Neural cell (in vitro differentiated cells): ENCODE data around the gene DGKD. TPM values are rescaled to one million over a fixed set of nuclear protein-coding genes. Genes with fewer than 3 reads are reported as not detected.

Experiments
- H2AFZ ChIP-seq: fragments of 200-600, 300-800 bp; sonication (generic), shearing (Covaris generic); 2 replicates; pipeline ENCODE4 v1.6.0; 2014; ENCODE audit warnings: low read depth, mild to moderate bottlenecking, antibody characterized with exemption, low read length, moderate library complexity
- H3F3A ChIP-seq: fragments of 200-600 bp; shearing (Covaris generic); 2 replicates; pipeline ENCODE4 v1.6.1; 2016; ENCODE audit warnings: mild to moderate bottlenecking, moderate library complexity, mixed read lengths, antibody characterized with exemption, low read length; ENCODE audit not compliant: insufficient read depth, poor library complexity, severe bottlenecking
- H3K27ac ChIP-seq: fragments of 200-600, 300-800 bp; sonication (generic), shearing (Covaris generic); 2 replicates; pipeline ENCODE4 v1.5.1; 2014; ENCODE audit warnings: mild to moderate bottlenecking, low read length, moderate library complexity
- H3K27me3 ChIP-seq: fragments of 300-800, 200-600 bp; sonication (generic), shearing (Covaris generic); 2 replicates; pipeline ENCODE4 v1.6.0; 2014; ENCODE audit warnings: mild to moderate bottlenecking, low read depth, low read length, moderate library complexity; ENCODE audit not compliant: insufficient read depth
- H3K36me3 ChIP-seq: fragments of 300-800, 200-600 bp; sonication (generic), shearing (Covaris generic); 2 replicates; pipeline ENCODE4 v1.5.1; 2014; ENCODE audit warnings: mild to moderate bottlenecking, antibody characterized with exemption, low read length, moderate library complexity; ENCODE audit not compliant: insufficient read depth
- H3K4me2 ChIP-seq: fragments of 300-800, 200-600 bp; sonication (generic), shearing (Covaris generic); 2 replicates; pipeline ENCODE4 v1.6.0; 2014; ENCODE audit warnings: mild to moderate bottlenecking, low read length
- H3K4me3 ChIP-seq: fragments of 300-800, 200-600 bp; sonication (generic), shearing (Covaris generic); 2 replicates; pipeline ENCODE4 v1.5.1; 2014; ENCODE audit warnings: mild to moderate bottlenecking, low read length, moderate library complexity
- H3K79me2 ChIP-seq: fragments of 200-600 bp; shearing (Covaris generic); replicated peaks from 2 replicates; pipeline ENCODE4 v1.6.0; 2014; ENCODE audit warnings: mild to moderate bottlenecking, low read length, moderate library complexity; ENCODE audit not compliant: insufficient read depth
- H3K9ac ChIP-seq: fragments of 300-800, 200-600 bp; sonication (generic), shearing (Covaris generic); 2 replicates; pipeline ENCODE4 v1.6.1; 2016; ENCODE audit warnings: mild to moderate bottlenecking, low read length, mixed read lengths
- H3K9me2 ChIP-seq: fragments of 200-600 bp; shearing (Covaris generic); 2 replicates; pipeline ENCODE4 v1.6.1; 2016; ENCODE audit warnings: mild to moderate bottlenecking, low read length, mixed read lengths; ENCODE audit not compliant: insufficient read depth
- H3K9me3 ChIP-seq: fragments of 200-600, 300-800 bp; sonication (generic), shearing (Covaris generic); 2 replicates; pipeline ENCODE4 v1.6.1; 2016; ENCODE audit warnings: mild to moderate bottlenecking, mixed run types, low read length, moderate library complexity, mixed read lengths
- H4K20me1 ChIP-seq: fragments of 200-600 bp; shearing (Covaris generic); 2 replicates; pipeline ENCODE4 v1.6.1; 2016; ENCODE audit warnings: mild to moderate bottlenecking, mixed run types; ENCODE audit not compliant: insufficient read depth
- CTCF ChIP-seq: fragments of 450-650 bp; IDR thresholded peaks from 2 replicates; pipeline ENCODE4 v1.5.1; 2014; ENCODE audit warnings: antibody characterized with exemption, mild to moderate bottlenecking, moderate library complexity; ENCODE audit not compliant: poor library complexity, severe bottlenecking
- EP300 ChIP-seq: fragments of 450-650 bp; conservative IDR thresholded peaks from 2 replicates; pipeline ENCODE4 v1.6.1; 2014; ENCODE audit warnings: antibody characterized with exemption, mild to moderate bottlenecking, moderate library complexity; ENCODE audit not compliant: poor library complexity, severe bottlenecking
- EZH2 ChIP-seq: fragments of 200-600, 300-800 bp; shearing (Covaris generic), sonication (generic); IDR thresholded peaks from 2 replicates; pipeline ENCODE4 v1.6.1; 2014; ENCODE audit warnings: antibody characterized with exemption, low read length, borderline replicate concordance, mild to moderate bottlenecking; ENCODE audit not compliant: insufficient read depth, poor library complexity, severe bottlenecking
- MXI1 ChIP-seq: fragments of 450-650 bp; conservative IDR thresholded peaks from 2 replicates; pipeline ENCODE4 v1.6.1; 2014; ENCODE audit warnings: antibody characterized with exemption, mild to moderate bottlenecking; ENCODE audit not compliant: poor library complexity, severe bottlenecking
- POLR2AphosphoS5 ChIP-seq: IDR thresholded peaks from 2 replicates; pipeline ENCODE4 v1.6.1; 2012
- RAD21 ChIP-seq: fragments of 450-650 bp; conservative IDR thresholded peaks from 2 replicates; pipeline ENCODE4 v1.6.1; 2014; ENCODE audit warnings: antibody characterized with exemption, mild to moderate bottlenecking, moderate library complexity
- REST ChIP-seq: IDR thresholded peaks from 2 replicates; pipeline ENCODE4 v1.6.1; 2012; ENCODE audit warnings: borderline replicate concordance
- SMC3 ChIP-seq: fragments of 450-650 bp; conservative IDR thresholded peaks from 2 replicates; pipeline ENCODE4 v1.6.1; 2014; ENCODE audit warnings: antibody characterized with exemption, mild to moderate bottlenecking, moderate library complexity; ENCODE audit not compliant: poor library complexity
- TAF1 ChIP-seq: IDR thresholded peaks from 2 replicates; pipeline ENCODE4 v1.6.1; 2012; ENCODE audit warnings: low read depth
- polyA plus RNA-seq: library from polyadenylated mRNA; depleted of rRNA; stranded (reverse); fragments of >200 nt; gene quantifications from 2 replicates; pipeline ENCODE4 v1.2.3, GENCODE V29; 2014

DGKD gene
- polyA plus RNA-seq, 1 donor from 2014 or later: 36.4 TPM

- H4K20me1 ChIP-seq: no peaks in the 10 kb centered on the region
- H3K27ac ChIP-seq: no peak overlapping the region
- H3K9me2 ChIP-seq: no peaks in the 10 kb centered on the region
- no peaks in the 10 kb centered on the region for H3K27me3 ChIP-seq
- H3K4me2 ChIP-seq: no peak overlapping the region
- no peaks in the 10 kb centered on the region for H3K9me3 ChIP-seq
- H3K36me3 ChIP-seq: no peaks in the 10 kb centered on the region
- H3K4me3 ChIP-seq: no peak overlapping the region
- no peak overlapping the region for H3K9ac ChIP-seq
- no peaks in the 10 kb centered on the region for H3K79me2 ChIP-seq
- H3F3A ChIP-seq: no peaks in the 10 kb centered on the region
- H2AFZ ChIP-seq: no peak overlapping the region
- no peak for TF ChIP-seq TAF1
- no peak for TF ChIP-seq EP300
- no peak for TF ChIP-seq POLR2AphosphoS5
- no peak for TF ChIP-seq EZH2
- no peak for TF ChIP-seq RAD21
- no peak for TF ChIP-seq MXI1
- TF ChIP-seq CTCF: no peak
- TF ChIP-seq REST: no peak
- no peak for TF ChIP-seq SMC3
These were observed 121.7 kb downstream of the DGKD start for GRCh38 chr2:233476063-233476410.

GRCh38 chr2:233476651-233477547 lies 122.6 kb downstream of the DGKD start:
- Histone ChIP-seq H3F3A (no peaks in the 10 kb centered on the region), H3K4me3 (no peak overlapping the region), H3K4me2 (no peak overlapping the region), H3K27ac (no peak overlapping the region), H3K9me2 (no peaks in the 10 kb centered on the region), H3K79me2 (no peaks in the 10 kb centered on the region), H3K9ac (no peak overlapping the region), H3K36me3 (no peaks in the 10 kb centered on the region), H3K9me3 (no peaks in the 10 kb centered on the region), H4K20me1 (no peaks in the 10 kb centered on the region), H2AFZ (no peak overlapping the region), H3K27me3 (no peaks in the 10 kb centered on the region)
- TF ChIP-seq CTCF (no peak), EZH2 (no peak), POLR2AphosphoS5 (no peak), REST (no peak)
